WTC11 (cell line): ENCODE data around the gene FANCE. TPM values are rescaled to one million over a fixed set of nuclear protein-coding genes. Genes with fewer than 3 reads are reported as not detected.

ENCODE experiments used
- ATAC-seq: fragments of 200-7000 bp; cut with Tn5 transposase; 2 replicates; pipeline ENCODE4 v1.10.0; 2021; ENCODE audit warnings: mild to moderate bottlenecking, moderate library complexity
- CTCF ChIA-PET: fragments of 300-600 bp; sonication (Branson Sonifier 250); formaldehyde crosslinking; loops from one replicate; lab custom pipeline; 2021; ENCODE audit warnings: antibody characterized with exemption; lab: Charles Lee
- POLR2A ChIA-PET: fragments of 350-600 bp; sonication (Branson Sonifier 250); formaldehyde crosslinking; loops from one replicate; lab custom pipeline; 2021; ENCODE audit warnings: antibody characterized with exemption; lab: Charles Lee
- DNase-seq: peaks from one replicate; pipeline ENCODE4 v3.0.0; 2021; ENCODE audit warnings: low spot score
- H3K27ac Mint-ChIP-seq: 2 replicates; pipeline ENCODE4 v1.8.0; 2021; ENCODE audit warnings: mixed read lengths
- H3K27me3 Mint-ChIP-seq: 2 replicates; pipeline ENCODE4 v1.8.0; 2021; ENCODE audit warnings: low read depth, mild to moderate bottlenecking, moderate library complexity, mixed read lengths
- H3K36me3 Mint-ChIP-seq: 2 replicates; pipeline ENCODE4 v1.8.0; 2021; ENCODE audit warnings: mixed read lengths
- H3K4me1 Mint-ChIP-seq: 2 replicates; pipeline ENCODE4 v1.8.0; 2022; ENCODE audit warnings: mixed read lengths
- H3K4me3 Mint-ChIP-seq: 2 replicates; pipeline ENCODE4 v1.8.0; 2021; ENCODE audit warnings: mild to moderate bottlenecking, moderate library complexity, mixed read lengths
- H3K9me3 Mint-ChIP-seq: 2 replicates; pipeline ENCODE4 v1.8.0; 2021; ENCODE audit warnings: mixed read lengths
- AFF4 ChIP-seq: sonication (generic); formaldehyde crosslinking; IDR thresholded peaks from 2 replicates; pipeline ENCODE4 v1.8.1; 2023; ENCODE audit warnings: mild to moderate bottlenecking, missing genetic modification reagents, borderline replicate concordance
- AR ChIP-seq: fragments of 250-450 bp; sonication (Bioruptor Pico); IDR thresholded peaks from 2 replicates; pipeline ENCODE4 v1.9.0; 2021; ENCODE audit warnings: mild to moderate bottlenecking
- ATF2 ChIP-seq: sonication (generic); formaldehyde crosslinking; IDR thresholded peaks from 2 replicates; pipeline ENCODE4 v1.8.1; 2022; ENCODE audit warnings: low read depth, missing genetic modification reagents, borderline replicate concordance
- ATF6 ChIP-seq: sonication (generic); formaldehyde crosslinking; IDR thresholded peaks from 2 replicates; pipeline ENCODE4 v1.8.1; 2023; ENCODE audit warnings: mild to moderate bottlenecking, missing genetic modification reagents
- CTCF ChIP-seq: fragments of 200-600 bp; IDR thresholded peaks from 2 replicates; pipeline ENCODE4 v1.8.0; 2022; ENCODE audit warnings: antibody characterized with exemption
- ELF4 ChIP-seq: sonication (generic); formaldehyde crosslinking; IDR thresholded peaks from 2 replicates; pipeline ENCODE4 v1.8.1; 2022; ENCODE audit warnings: low read depth, mild to moderate bottlenecking, moderate library complexity, missing genetic modification reagents
- EMX1 ChIP-seq: fragments of 250-450 bp; sonication (Bioruptor Pico); IDR thresholded peaks from 2 replicates; pipeline ENCODE4 v1.8.0; 2021; ENCODE audit warnings: mild to moderate bottlenecking
- ERG ChIP-seq: fragments of 250-450 bp; sonication (Bioruptor Pico); IDR thresholded peaks from 2 replicates; pipeline ENCODE4 v1.8.0; 2021; ENCODE audit warnings: mild to moderate bottlenecking
- FOXP1 ChIP-seq: sonication (generic); formaldehyde crosslinking; IDR thresholded peaks from 2 replicates; pipeline ENCODE4 v1.8.0; 2022; ENCODE audit warnings: missing genetic modification reagents, mild to moderate bottlenecking, moderate library complexity, borderline replicate concordance
- HMGA2 ChIP-seq: fragments of 250-450 bp; sonication (Bioruptor Pico); IDR thresholded peaks from 2 replicates; pipeline ENCODE4 v1.4.0; 2021; ENCODE audit warnings: mild to moderate bottlenecking, moderate library complexity
- JAZF1 ChIP-seq: fragments of 250-450 bp; sonication (Bioruptor Pico); IDR thresholded peaks from 2 replicates; pipeline ENCODE4 v1.9.0; 2021; ENCODE audit warnings: moderate library complexity, mild to moderate bottlenecking, inconsistent platforms
- MAX ChIP-seq: sonication (generic); formaldehyde crosslinking; IDR thresholded peaks from 2 replicates; pipeline ENCODE4 v1.8.0; 2022; ENCODE audit warnings: mild to moderate bottlenecking, missing genetic modification reagents
- MLX ChIP-seq: sonication (generic); formaldehyde crosslinking; IDR thresholded peaks from 2 replicates; pipeline ENCODE4 v1.8.1; 2023; ENCODE audit warnings: mild to moderate bottlenecking, missing genetic modification reagents, moderate library complexity
- NFATC4 ChIP-seq: fragments of 250-450 bp; sonication (Bioruptor Pico); IDR thresholded peaks from 2 replicates; pipeline ENCODE4 v1.9.0; 2021; ENCODE audit warnings: mild to moderate bottlenecking
- NR3C1 ChIP-seq: sonication (generic); formaldehyde crosslinking; conservative IDR thresholded peaks from 2 replicates; pipeline ENCODE4 v1.8.1; 2023; ENCODE audit warnings: low read depth, mild to moderate bottlenecking, missing genetic modification reagents
- SMAD3 ChIP-seq: sonication (generic); formaldehyde crosslinking; IDR thresholded peaks from 2 replicates; pipeline ENCODE4 v1.8.0; 2022; ENCODE audit warnings: missing genetic modification reagents, mild to moderate bottlenecking, borderline replicate concordance
- SP1 ChIP-seq: sonication (generic); formaldehyde crosslinking; conservative IDR thresholded peaks from 2 replicates; pipeline ENCODE4 v1.8.1; 2022; ENCODE audit warnings: missing genetic modification reagents
- ZNF263 ChIP-seq: sonication (generic); formaldehyde crosslinking; IDR thresholded peaks from 2 replicates; pipeline ENCODE4 v1.8.1; 2022; ENCODE audit warnings: low read depth, mild to moderate bottlenecking, moderate library complexity, missing genetic modification reagents
- ZNF396 ChIP-seq: fragments of 250-450 bp; sonication (Bioruptor Pico); IDR thresholded peaks from 2 replicates; pipeline ENCODE4 v1.8.0; 2021; ENCODE audit warnings: mild to moderate bottlenecking, moderate library complexity, borderline replicate concordance
- ZNF416 ChIP-seq: fragments of 250-450 bp; sonication (Bioruptor Pico); IDR thresholded peaks from 2 replicates; pipeline ENCODE4 v1.9.0; 2021; ENCODE audit warnings: mild to moderate bottlenecking, inconsistent platforms
- total RNA-seq: library from RNA; stranded (reverse); gene quantifications from 3 replicates; pipeline ENCODE4 v1.2.3, GENCODE V29; 2021

FANCE gene
- total RNA-seq, 1 experiment from 2014 or later, result 22.3 TPM

- POLR2A ChIA-PET, result interaction anchor here (0.5 kb wide), 1 partner anchor 198 kb away, joined by 6 read pairs; no protein-coding TSS in a partner anchor
Observed at GRCh38 chr6:35508027-35508426, 55.9 kb downstream of the FANCE start.

More at GRCh38 chr6:35508027-35508426, 55.9 kb downstream of the FANCE start:
- no peaks in the 10 kb centered on the region for H3K36me3 Mint-ChIP-seq
- no peak for DNase-seq
- peaks cover 51% of the 10 kb centered on the region for H3K4me1 Mint-ChIP-seq
- TF ChIP-seq ZNF416 (CRISPR knock-in tag) (no peak), HMGA2 (CRISPR knock-in tag) (no peak), ELF4 (CRISPR knock-in tag) (no peak), ERG (CRISPR knock-in tag) (no peak), CTCF (no peak), AFF4 (CRISPR knock-in tag) (no peak), EMX1 (CRISPR knock-in tag) (no peak), NFATC4 (no peak), SMAD3 (CRISPR knock-in tag) (no peak), MLX (no peak), SP1 (CRISPR knock-in tag) (no peak), AR (CRISPR knock-in tag) (no peak), MAX (CRISPR knock-in tag) (no peak), NR3C1 (CRISPR knock-in tag) (no peak), JAZF1 (CRISPR knock-in tag) (no peak), ZNF396 (no peak), ATF2 (CRISPR knock-in tag) (no peak), ZNF263 (CRISPR knock-in tag) (no peak), ATF6 (CRISPR knock-in tag) (no peak), FOXP1 (CRISPR knock-in tag) (no peak)
- no peak for ATAC-seq
- H3K27ac Mint-ChIP-seq, result no peak overlapping the region; the same call in 1 of the 2 replicates
- CTCF ChIA-PET, result interaction anchor here (0.9 to 2.5 kb wide), 4 partner anchors 15 to 166 kb away, joined by 5 to 12 read pairs (median 5); partner anchors contain the start of gene PPARD
- H3K27me3 Mint-ChIP-seq, result peaks cover 35% of the 10 kb centered on the region
- H3K9me3 Mint-ChIP-seq, result no peaks in the 10 kb centered on the region
- no peak overlapping the region for H3K4me3 Mint-ChIP-seq
